Suprapubic skin (tissue), 4 donors: Measurements from ENCODE around the gene ZNF185. TPM values are rescaled to one million over a fixed set of nuclear protein-coding genes. Genes with fewer than 3 reads are reported as not detected.

ENCODE experiments used
- DNase-seq, 2 donors: peaks; one replicate each; pipeline ENCODE4 v3.0.0-alpha.2; 2019; ENCODE audit warnings: low spot score in 2 of 2
- H3K27ac ChIP-seq: fragments of 200-600 bp; sonication (generic); one replicate; pipeline ENCODE4 v1.5.1; 2019
- H3K27me3 ChIP-seq: fragments of 200-600 bp; sonication (generic); one replicate; pipeline ENCODE4 v1.5.1; 2019
- H3K36me3 ChIP-seq: fragments of 200-600 bp; sonication (generic); one replicate; pipeline ENCODE4 v1.5.1; 2019
- H3K4me1 ChIP-seq: fragments of 200-600 bp; sonication (generic); one replicate; pipeline ENCODE4 v1.5.1; 2019
- H3K4me3 ChIP-seq: fragments of 200-600 bp; sonication (generic); one replicate; pipeline ENCODE4 v1.5.1; 2019; ENCODE audit warnings: mild to moderate bottlenecking
- H3K9me3 ChIP-seq: fragments of 200-600 bp; sonication (generic); one replicate; pipeline ENCODE4 v1.5.1; 2019
- EP300 ChIP-seq: sonication (generic); formaldehyde crosslinking; IDR thresholded peaks from one replicate; pipeline ENCODE4 v1.6.1; 2017; ENCODE audit warnings: antibody characterized with exemption
- POLR2A ChIP-seq, 2 donors: fragments of 450-650 bp; IDR thresholded peaks; one replicate each; pipeline ENCODE4 v1.6.1; 2017; ENCODE audit warnings: antibody characterized with exemption in 2 of 2, mild to moderate bottlenecking in 2 of 2, moderate library complexity in 2 of 2
- POLR2AphosphoS5 ChIP-seq, 3 donors: sonication (generic); formaldehyde crosslinking; IDR thresholded peaks; one replicate each; pipeline ENCODE4 v1.6.1; 2017; ENCODE audit warnings: antibody characterized with exemption in 3 of 3
- WGBS: methylation state at CpG from one replicate; pipeline ENCODE4 v1.1.5; 2018; 5-methylcytosine and 5-hydroxymethylcytosine counted together
- total RNA-seq, 4 donors: library from RNA; depleted of rRNA; stranded (reverse); fragments of >200 nt; gene quantifications; one replicate each; pipeline ENCODE4 v1.1.0, GENCODE V29; 2016
- TF ChIP-seq, protein P1 (sequence below), 2 donors: fragments of 200-600 bp in 1 of 2; fragments of 450-650 bp in 1 of 2; sonication (generic) in 1 of 2; IDR thresholded peaks; one replicate each; pipeline ENCODE4 v1.5.1; 2016 to 2019; ENCODE audit warnings: antibody characterized with exemption in 2 of 2, mild to moderate bottlenecking in 1 of 2, moderate library complexity in 1 of 2

ZNF185 gene
- total RNA-seq, 4 donors from 2014 or later = 50.1 to 81.3 (median 66.1) TPM

DNA sequence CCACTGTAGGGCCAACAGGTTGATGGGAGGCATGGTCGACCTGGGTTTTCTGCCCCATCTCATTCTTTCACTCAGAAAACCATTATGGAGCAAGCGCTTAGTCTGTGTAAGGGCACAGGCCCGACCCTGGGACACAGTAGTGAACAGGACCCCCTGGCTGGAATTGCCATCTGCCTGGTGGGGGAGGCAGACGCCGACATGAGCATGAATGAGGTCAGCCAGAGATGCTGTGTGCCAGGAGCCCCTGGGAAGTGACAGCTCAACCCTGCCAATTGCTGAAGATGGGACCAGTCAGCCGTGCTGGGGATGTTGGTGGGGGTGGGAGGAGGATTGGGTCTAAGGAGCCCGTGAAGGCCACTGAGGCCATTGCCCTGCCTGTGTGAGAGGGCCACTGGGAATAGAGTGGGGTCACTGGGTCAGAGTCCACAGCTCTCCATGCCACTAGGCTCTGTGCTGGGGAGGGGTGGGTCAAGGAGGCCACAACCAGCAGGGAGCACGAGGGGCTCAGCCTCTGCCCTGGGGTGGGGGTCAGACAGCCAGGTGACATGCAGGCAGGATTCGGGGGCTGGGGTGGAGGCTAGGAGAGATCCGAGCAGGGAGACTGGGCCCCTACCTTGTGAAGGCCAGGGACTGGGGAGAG is 31.0 kb downstream of the ZNF185 start:
- WGBS = 80% methylated on average over 10 of the region's 10 CpGs
- peaks cover 8% of the 10 kb centered on the region for H3K4me1 ChIP-seq
- H3K27me3 ChIP-seq = no peaks in the 10 kb centered on the region
- H3K27ac ChIP-seq = no peak overlapping the region
- no peaks in the 10 kb centered on the region for H3K9me3 ChIP-seq
- H3K4me3 ChIP-seq = no peak overlapping the region
- TF ChIP-seq EP300 (no peak), POLR2AphosphoS5 (IDR thresholded peaks at IDR 0.05) (no peak), POLR2A (IDR thresholded peaks at IDR 0.05) (no peak)
- TF ChIP-seq, protein P1, sequence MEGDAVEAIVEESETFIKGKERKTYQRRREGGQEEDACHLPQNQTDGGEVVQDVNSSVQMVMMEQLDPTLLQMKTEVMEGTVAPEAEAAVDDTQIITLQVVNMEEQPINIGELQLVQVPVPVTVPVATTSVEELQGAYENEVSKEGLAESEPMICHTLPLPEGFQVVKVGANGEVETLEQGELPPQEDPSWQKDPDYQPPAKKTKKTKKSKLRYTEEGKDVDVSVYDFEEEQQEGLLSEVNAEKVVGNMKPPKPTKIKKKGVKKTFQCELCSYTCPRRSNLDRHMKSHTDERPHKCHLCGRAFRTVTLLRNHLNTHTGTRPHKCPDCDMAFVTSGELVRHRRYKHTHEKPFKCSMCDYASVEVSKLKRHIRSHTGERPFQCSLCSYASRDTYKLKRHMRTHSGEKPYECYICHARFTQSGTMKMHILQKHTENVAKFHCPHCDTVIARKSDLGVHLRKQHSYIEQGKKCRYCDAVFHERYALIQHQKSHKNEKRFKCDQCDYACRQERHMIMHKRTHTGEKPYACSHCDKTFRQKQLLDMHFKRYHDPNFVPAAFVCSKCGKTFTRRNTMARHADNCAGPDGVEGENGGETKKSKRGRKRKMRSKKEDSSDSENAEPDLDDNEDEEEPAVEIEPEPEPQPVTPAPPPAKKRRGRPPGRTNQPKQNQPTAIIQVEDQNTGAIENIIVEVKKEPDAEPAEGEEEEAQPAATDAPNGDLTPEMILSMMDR (IDR thresholded peaks at IDR 0.05) = no peak
- no peaks in the 10 kb centered on the region for H3K36me3 ChIP-seq
- no peak for DNase-seq

DNA sequence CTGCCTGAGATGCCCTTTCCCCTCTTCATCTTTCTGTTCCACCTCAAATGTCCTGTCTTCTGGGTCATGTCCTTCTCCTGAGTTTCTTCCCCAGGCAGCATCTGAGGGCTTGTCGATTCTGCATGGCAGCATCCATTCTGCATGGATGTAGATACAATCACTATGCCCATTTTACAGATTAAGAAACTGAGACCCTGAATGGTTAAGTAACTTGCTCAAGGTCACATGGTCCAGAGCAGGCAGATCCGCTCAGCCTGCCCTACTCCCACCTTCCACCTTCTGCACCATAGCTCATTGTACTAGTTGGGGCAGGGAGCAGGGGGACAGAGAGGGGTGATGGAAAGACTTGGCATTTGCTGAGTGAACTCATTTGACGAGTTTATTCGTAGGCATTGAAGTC is 32.0 kb downstream of the ZNF185 start:
- TF ChIP-seq POLR2A (IDR thresholded peaks at IDR 0.05) (no peak), EP300 (no peak)
- TF ChIP-seq, protein P1 (IDR thresholded peaks at IDR 0.05) = no peak
- DNase-seq = no peak
- no peak overlapping the region for H3K4me3 ChIP-seq
- 72% methylated on average over 4 of the region's 4 CpGs for WGBS
- no peaks in the 10 kb centered on the region for H3K9me3 ChIP-seq
- peaks cover 8% of the 10 kb centered on the region for H3K4me1 ChIP-seq
- no peaks in the 10 kb centered on the region for H3K27me3 ChIP-seq
- H3K27ac ChIP-seq = no peak overlapping the region
- no peaks in the 10 kb centered on the region for H3K36me3 ChIP-seq

DNA sequence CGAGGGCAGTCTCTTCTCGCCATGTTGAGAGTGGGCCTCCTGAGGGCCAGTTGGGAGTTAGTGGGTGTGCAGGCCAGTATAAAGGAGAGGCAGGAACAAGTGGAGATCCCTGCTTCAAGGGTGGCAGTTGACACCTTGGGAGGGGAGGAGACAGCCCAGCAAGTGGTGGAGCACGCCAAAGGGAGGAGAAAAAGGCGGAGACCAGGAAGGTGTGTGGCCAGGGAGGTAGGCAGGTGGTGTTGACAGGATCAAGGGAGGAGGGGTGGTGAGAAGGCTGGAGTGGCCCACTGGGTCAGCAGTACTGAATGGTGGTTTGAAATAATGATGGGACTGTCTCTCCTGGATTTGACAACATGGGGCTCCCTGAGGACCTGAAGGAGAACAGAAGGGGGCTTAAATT is 32.6 kb downstream of the ZNF185 start:
- 68% methylated on average over 4 of the region's 4 CpGs for WGBS
- no peak for DNase-seq
- Histone ChIP-seq H3K4me1 (peaks cover 8% of the 10 kb centered on the region), H3K27ac (no peak overlapping the region), H3K36me3 (no peaks in the 10 kb centered on the region), H3K27me3 (no peaks in the 10 kb centered on the region), H3K9me3 (no peaks in the 10 kb centered on the region), H3K4me3 (no peak overlapping the region)
- TF ChIP-seq POLR2A (IDR thresholded peaks at IDR 0.05) = no peak
- no peak for TF ChIP-seq EP300
- TF ChIP-seq, protein P1 (IDR thresholded peaks at IDR 0.05) = no peak
- no peak for TF ChIP-seq POLR2AphosphoS5 (IDR thresholded peaks at IDR 0.05)

DNA sequence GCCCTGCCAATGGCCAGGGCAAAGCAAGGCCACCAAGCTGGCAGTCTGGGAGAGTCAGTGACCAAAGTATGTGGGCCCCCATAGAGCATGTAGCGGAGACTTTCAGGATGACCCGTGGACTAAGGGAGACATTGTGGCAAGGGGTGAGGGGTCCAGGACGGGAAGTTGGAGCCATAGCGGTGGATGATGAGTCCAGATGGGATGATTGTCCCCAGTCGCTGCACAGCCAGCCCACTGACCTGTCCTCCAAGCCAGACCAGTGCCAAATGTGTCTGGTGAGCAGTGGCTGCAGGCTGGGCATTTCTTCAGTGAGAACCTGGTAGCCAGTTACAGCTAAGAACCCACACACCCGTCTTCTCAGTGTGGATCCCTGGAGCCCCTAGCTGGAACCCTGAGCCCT is 34.3 kb downstream of the ZNF185 start:
- WGBS = 100% methylated on average over 3 of the region's 6 CpGs
- H3K27ac ChIP-seq = no peak overlapping the region
- no peaks in the 10 kb centered on the region for H3K4me1 ChIP-seq
- no peak overlapping the region for H3K4me3 ChIP-seq
- H3K36me3 ChIP-seq = no peaks in the 10 kb centered on the region
- no peak for DNase-seq
- no peaks in the 10 kb centered on the region for H3K27me3 ChIP-seq
- TF ChIP-seq POLR2AphosphoS5 (IDR thresholded peaks at IDR 0.05) (no peak), EP300 (no peak), POLR2A (IDR thresholded peaks at IDR 0.05) (no peak)
- TF ChIP-seq, protein P1 (IDR thresholded peaks at IDR 0.05) = no peak
- H3K9me3 ChIP-seq = no peaks in the 10 kb centered on the region

DNA sequence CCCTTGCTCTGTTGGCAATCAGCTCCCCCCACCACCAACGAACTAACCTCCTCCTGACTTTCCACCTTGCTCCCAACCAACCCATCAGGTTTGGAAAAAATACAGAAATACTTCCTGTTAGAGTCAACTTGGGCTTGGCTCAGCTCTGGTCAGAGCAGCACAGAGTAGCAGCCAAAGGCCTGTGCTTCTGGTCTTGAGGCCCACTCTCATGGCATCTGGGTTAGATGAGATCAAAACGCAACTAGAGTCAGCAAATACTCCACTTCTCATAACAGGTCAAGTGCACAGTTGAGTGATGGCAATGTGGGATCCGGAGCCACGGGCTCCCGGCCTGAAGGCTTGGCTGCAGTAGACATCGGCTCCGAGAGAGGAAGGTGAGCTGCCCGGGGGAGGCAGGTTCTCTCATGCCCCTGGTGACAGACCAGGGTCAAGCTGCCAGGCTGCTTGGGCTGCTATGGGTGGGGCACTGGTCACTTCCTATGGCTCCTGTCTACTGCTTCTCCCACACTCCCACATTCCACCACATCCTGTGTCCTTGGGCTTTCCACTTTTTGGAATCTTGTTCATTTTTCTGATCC is 34.8 kb downstream of the ZNF185 start:
- Histone ChIP-seq H3K27ac (no peak overlapping the region), H3K27me3 (no peaks in the 10 kb centered on the region), H3K36me3 (no peaks in the 10 kb centered on the region), H3K9me3 (no peaks in the 10 kb centered on the region), H3K4me1 (no peaks in the 10 kb centered on the region), H3K4me3 (no peak overlapping the region)
- WGBS = 78% methylated on average over 8 of the region's 8 CpGs
- DNase-seq = no peak
- TF ChIP-seq EP300 (no peak), POLR2A (IDR thresholded peaks at IDR 0.05) (no peak), POLR2AphosphoS5 (IDR thresholded peaks at IDR 0.05) (no peak)
- TF ChIP-seq, protein P1 (IDR thresholded peaks at IDR 0.05) = no peak
